Measurements from ENCODE around the gene MGAT4D.
"Not testable (repeated sequence)": the region's sequence is repeated elsewhere in the genome, so short reads cannot be mapped to it uniquely, and the experiment has no call there.

The MGAT4D gene

GRCh38 chr4:140497747-140498636 is at the start of gene MGAT4D:
TSS of gene MGAT4D (minus strand) at chr4:140498293. CDS start at chr4:140498222, 71 bp downstream.
- DNase-seq = no peak

- DNase-seq = no peak
Observed at GRCh38 chr4:140533951-140534480, 35.9 kb upstream of the MGAT4D start.

- DNase-seq = no peak
Observed at GRCh38 chr4:140529434-140529833, 31.3 kb upstream of the MGAT4D start.

- peak; percentile 97 for DNase-seq
Observed at GRCh38 chr4:140523857-140524742, 26.0 kb upstream of the MGAT4D start, which contains the start of gene ELMOD2. TSS of gene ELMOD2 (plus strand) at chr4:140524168. CDS start at chr4:140525429, 1,261 bp downstream.

- no peak for DNase-seq
Observed at GRCh38 chr4:140523370-140523856, 25.3 kb upstream of the MGAT4D start.

DNA sequence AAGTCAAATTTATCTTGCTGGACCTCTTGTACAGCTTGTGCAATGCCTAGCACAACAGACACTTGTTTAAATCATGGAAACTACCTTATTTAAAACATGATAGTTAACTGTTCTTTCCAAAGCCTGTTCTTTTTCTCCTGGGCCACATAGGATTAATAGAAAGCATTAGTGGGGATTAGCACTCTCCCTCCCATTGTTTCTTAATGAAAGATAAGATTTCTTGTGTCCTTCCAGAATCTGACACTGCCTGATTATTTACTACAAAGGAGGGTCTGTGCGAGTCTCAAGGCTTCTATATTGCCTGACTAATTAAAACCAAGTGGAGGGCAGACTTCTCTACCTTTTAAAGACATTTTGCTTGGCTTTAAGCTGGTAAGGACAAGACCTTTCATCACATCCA is 17.3 kb upstream of the MGAT4D start:
- DNase-seq = no peak

DNA sequence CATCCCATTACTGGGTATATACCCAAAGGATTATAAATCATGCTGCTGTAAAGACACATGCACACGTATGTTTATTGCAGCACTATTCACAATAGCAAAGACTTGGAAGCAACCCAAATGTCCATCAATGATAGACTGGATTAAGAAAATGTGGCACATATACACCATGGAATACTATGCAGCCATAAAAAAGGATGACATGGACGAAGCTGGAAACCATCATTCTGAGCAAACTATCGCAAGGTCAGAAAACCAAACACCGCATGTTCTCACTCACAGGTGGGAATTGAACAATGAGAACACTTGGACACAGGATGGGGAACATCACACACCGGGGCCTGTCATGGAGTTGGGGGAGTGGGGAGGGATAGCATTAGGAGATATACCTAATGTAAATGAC is 15.7 kb upstream of the MGAT4D start:
- not testable (repeated sequence) for DNase-seq

DNA sequence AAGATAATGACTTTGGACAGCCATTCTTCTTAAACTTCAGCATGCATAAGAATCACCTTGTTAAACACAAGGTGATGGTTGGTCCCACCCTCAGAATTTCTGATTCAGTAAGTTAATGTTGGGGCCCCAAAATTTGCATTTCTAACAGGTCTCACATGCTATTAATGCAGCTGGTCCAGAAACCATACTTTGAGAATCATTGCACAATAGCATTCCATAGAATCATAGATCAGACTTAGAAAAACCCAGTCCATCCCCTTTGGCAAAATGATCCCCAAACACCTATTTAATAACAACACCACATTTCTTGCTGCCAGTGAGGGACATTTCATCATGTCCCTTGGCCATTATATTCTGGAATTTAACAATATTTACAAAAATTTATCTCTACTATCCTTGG is 6.2 kb upstream of the MGAT4D start:
- DNase-seq = no peak

- no peak for DNase-seq
Observed at GRCh38 chr4:140499391-140499790, 1.3 kb upstream of the MGAT4D start.

DNA sequence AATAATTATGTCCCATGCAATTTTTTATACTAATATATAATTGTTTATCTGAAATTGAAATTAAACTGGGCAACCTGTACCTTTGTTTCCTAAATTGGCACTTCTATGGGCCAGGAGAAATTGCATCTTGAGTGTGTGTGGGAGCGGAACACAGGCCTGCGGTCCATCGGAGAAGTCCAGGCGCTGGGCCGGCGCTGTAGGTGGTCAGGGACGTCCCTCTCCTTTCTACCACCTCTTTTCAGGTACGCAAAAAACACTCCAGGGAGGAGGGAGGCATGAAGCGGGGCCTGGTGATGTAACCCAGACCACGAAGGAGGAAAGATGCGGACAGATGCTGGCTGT is 717 bp downstream of the MGAT4D start:
- no peak for DNase-seq

- DNase-seq = no peak
Observed at GRCh38 chr4:140485939-140486338, 12.2 kb downstream of the MGAT4D start.

DNA sequence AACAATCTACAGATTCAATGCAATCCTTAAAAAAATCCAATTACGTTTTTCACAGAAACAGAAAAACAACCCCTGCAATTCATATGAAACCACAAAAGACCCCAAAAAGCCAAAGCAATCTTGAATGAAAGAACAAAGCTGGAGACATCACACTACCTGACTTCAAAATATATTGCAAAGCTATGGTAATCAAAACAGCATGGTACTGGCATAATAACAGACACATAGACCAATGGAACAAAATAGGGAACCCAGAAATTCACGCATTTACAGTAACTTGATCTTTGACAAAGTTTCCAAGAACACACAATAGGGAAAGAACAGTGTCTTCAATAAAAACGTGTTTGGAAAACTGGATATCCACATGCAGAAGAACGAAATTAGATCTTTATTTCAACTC is 14.6 kb downstream of the MGAT4D start:
- no peak for DNase-seq

- DNase-seq = no peak
Observed at GRCh38 chr4:140472156-140472555, 25.9 kb downstream of the MGAT4D start.

DNA sequence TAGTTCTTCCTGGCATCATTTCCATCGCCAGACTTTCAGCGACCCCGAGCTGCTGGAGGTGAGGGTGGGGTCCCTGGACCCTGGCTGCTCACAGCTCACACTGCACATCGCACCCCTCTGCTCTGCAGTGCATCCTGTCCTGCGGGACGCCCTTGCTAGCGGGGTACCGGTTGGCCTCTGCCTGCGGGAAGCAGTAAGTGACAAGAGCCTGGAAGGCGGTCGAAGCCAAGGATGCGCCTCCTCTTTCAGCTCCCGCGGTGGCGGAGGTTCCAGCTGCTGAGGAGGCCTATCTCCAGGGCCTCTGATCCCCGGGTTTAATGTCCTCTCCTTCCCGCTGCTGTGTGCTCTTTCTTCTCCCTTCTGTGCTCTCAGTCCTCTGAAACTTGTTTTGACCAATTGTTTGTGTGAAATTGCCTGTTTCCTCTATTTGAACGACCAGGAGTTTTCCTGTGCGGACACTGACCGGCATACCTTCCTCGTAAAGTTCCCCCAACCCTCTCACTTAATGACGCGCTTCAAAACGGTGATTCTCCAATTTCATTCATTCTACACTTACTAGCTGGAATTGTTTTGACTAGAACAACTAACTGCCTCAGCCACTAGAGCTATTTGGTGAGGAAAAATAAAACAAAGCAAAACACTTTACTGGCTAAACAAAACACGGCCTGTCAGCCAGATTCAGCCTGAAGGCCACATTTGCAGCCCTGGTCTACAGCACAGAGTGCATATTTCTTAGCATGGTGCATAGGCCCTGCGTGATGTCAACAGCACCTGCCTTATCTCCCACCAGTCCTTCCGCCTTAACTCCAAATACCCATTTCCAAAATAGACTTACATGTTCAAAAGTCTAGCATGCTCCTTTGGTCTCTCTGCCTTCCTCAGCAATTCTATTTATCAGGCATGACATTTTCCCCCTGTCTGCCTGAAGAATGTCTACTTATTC is 28.0 kb downstream of the MGAT4D start:
- DNase-seq = no peak

DNA sequence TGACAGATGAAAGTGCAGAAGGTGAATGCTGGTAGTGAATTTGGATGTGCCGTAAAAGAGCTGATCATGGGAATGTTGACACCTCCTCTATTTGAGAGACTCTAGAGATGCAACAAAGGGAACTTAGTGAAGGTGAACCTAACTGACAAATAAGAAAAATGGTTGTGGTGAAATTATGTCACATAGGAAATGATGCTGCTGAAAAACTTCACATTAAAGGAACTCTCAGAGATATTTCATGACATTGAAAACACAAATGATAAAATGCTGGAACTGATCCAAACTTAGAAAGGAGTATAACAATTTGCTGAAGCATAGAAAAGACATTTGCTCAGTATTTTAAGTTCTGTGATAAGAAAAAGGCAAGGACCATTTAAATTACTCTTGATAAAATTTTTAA is 31.9 kb downstream of the MGAT4D start:
- no peak for DNase-seq

- no peak for DNase-seq
Observed at GRCh38 chr4:140463614-140464013, 34.5 kb downstream of the MGAT4D start.

DNA sequence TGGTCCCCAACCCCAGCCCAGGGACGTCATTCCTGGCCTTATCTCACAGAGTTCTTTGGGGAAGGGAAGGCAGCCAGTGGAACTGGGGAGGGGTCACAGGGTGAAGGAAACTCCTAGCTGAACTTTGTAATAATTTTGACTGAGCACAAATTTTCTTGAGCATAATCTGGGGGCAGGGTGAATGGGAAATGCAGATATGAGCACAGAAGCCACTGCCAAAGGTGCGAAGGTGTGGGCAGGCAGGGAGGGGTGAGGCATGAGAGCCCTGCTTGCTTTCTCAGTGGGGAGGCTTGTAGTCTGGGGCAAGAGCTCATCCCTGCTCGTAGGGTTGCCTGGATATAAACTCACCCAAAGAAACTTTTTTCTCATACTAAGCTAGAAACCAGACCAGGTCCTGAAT is 34.9 kb downstream of the MGAT4D start:
- no peak for DNase-seq

DNA sequence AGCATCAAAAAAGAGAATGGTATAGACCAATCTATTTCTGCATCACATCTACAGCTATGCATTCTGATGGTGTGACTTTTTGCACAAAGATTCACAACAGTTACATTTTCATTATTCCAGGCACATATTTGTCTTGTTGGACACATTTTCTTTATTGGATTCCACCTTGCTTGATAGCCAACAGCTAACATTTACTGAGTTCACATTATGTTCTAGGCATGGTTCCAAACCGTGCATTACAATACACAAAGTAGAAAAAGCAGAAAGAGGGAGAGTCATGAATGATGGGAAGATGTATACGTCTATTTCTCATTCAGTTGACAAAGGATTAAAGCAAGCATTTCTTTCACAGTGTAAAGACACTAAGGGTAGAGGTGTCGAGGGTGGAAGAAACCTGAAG is 47.7 kb downstream of the MGAT4D start:
- DNase-seq = no peak

DNA sequence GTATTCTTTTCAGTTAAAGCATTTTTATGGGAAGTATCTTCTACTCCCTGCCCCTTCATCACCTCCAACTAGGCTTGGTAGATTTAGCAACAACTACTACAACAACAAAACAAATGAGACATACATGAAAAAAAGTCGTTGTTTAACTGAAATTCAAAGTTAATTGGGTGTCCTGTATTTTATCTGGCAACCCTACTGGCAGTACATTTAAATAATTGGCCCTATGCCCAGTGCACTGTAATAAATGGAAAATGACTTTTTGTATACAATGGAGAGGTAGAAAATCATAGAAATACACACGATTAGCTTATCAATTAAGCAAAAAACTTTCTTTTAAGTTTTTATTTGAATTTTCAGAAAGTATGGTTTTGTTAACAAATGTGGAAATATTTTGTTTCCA is 49.3 kb downstream of the MGAT4D start:
- no peak for DNase-seq

- DNase-seq = no peak
Observed at GRCh38 chr4:140448162-140448561, 49.9 kb downstream of the MGAT4D start.

DNA sequence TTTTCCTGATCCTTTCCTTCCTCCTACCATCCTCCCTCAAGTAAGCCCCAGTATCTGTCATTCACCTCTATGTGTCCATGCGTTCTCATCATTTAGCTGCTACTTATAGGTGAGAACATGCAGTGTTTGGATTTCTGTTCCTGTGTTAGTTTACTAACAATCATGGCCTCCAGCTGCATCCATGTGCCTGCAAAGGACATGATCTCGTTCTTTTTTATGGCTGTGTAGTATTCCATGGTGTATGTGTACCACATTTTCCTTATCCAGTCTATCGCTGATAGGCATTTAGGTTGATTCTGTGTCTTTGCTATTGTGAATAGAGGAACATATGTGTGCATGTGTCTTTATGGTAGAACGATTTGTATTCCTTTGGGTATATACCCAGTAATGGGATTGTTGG is 53.7 kb downstream of the MGAT4D start:
- not testable (repeated sequence) for DNase-seq

DNA sequence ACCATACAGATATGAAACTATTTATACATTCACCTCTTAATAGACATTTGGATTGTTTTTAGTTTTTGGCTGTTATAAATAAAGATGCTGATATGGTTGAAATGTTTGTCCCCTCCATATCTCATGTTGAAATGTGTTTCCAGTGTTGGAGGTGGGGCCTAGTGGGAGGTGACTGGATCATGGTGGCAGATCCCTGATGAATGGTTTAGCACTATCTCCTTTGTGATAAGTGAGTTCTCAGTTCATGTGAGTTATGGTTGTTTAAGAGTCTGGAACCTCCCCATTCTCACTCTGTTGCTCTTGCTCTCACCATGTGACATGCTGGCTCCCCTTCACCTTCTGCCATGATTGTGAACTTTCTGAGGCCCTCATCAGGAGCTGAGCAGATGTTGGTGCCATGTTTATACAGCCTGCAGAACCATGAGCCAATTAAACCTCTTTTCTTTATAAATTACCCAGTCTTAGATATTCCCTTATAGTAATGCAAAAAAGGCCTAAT is 58.4 kb downstream of the MGAT4D start:
- no peak for DNase-seq

Data from amniotic stem cell (primary cell).